ENCODE measurements around the gene MAFG. TPM values are rescaled to one million over a fixed set of nuclear protein-coding genes. Genes with fewer than 3 reads are reported as not detected.
"Not testable (repeated sequence)": the region's sequence is repeated elsewhere in the genome, so short reads cannot be mapped to it uniquely, and the experiment has no call there.

MAFG gene
- total and polyA plus RNA-seq, 9 of the 15 experiments (the other 6 are each of a cell fraction or from before 2014, with no cell fraction given): 1.1 to 58.1 (median 24.9) TPM

DNA sequence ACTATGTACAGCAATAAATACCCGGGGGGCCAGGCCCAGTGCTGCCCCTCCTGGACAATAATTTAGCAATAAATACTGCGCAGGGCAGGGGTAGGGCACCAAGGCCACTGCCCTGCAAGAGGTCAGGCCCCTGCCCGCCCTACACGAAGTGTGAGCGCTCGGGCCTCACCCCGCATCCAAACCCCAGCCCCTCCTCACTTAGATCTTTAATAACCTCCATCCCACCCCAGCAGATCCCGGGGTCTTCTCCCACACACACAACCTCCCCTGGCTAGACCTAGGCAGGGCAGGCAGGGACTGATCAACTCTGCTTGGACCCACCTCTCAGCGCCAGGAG is 9.2 kb downstream of the MAFG start:
- peak overlapping the region in 1 of 2 experiments; percentile 73; a peak in 1 of 4 replicates for H3K9ac ChIP-seq (ENCODE audit: insufficient read depth in 1 of 2, low read depth in 2 of 2, low read length in 2 of 2)
- CTCF ChIA-PET (ENCODE audit: low intra/inter-chr PET ratio); BruUV-seq (replicated peaks); H2AFZ ChIP-seq (ENCODE audit: low read depth, low read length); intact Hi-C loops (cut with micrococcal nuclease); H3K9me3 ChIP-seq (replicated peaks; ENCODE audit: control insufficient read depth, insufficient read depth, low read depth, low read length); in situ Hi-C loops (cut with MboI); H3K27ac ChIP-seq (ENCODE audit: extremely low read depth, low read depth, low read length); H3K9me1 ChIP-seq (ENCODE audit: control insufficient read depth, insufficient read depth, low read length); H3K27me3 ChIP-seq (ENCODE audit: control insufficient read depth in 2 of 2, insufficient read depth in 2 of 2, low read length in 2 of 2); DNase-seq (ENCODE audit: extremely low read depth in 1 of 4, low spot score in 3 of 4): not testable (repeated sequence)
- H3K4me2 ChIP-seq (ENCODE audit: insufficient read depth, low read length): peak overlapping the region; percentile 96
- TF ChIP-seq GABPA (tag; conservative IDR thresholded peaks at IDR 0.05; ENCODE audit: low read depth) (peak; percentile 2; the same call in 1 of the 2 replicates), POLR2B (IDR thresholded peaks at IDR 0.05; ENCODE audit: low read depth, partially characterized antibody) (peak; percentile 38), NRF1 (conservative IDR thresholded peaks at IDR 0.05 in 1 of 2, IDR thresholded peaks at IDR 0.05 in 1 of 2) (peak in 1 of 2 experiments; percentile 4; a peak in 2 of 4 replicates), SUPT5H (IDR thresholded peaks at IDR 0.05) (0 out of 2 replicates have a peak, but pooled peaks have one; percentile 57), POLR2AphosphoS2 (IDR thresholded peaks at IDR 0.05; ENCODE audit: low read length) (peak; percentile 32; the same call in 1 of the 2 replicates)
- POLR2A ChIA-PET: interaction anchor here (1.0 kb wide), 1 partner anchor 32 kb away, joined by 4 read pairs; no protein-coding TSS in a partner anchor
- H3K79me2 ChIP-seq (ENCODE audit: control insufficient read depth, insufficient read depth, low read length): peaks cover 74% of the 10 kb centered on the region
- WGBS (ENCODE audit: insufficient coverage, low coverage, missing lambda C conversion rate): 21% methylated on average over 8 of the region's 9 CpGs
- peaks cover 18% of the 10 kb centered on the region; the same call in 1 of the 2 replicates for H4K20me1 ChIP-seq (replicated peaks; ENCODE audit: control insufficient read depth, insufficient read depth, low read length)
- peaks cover 75% of the 10 kb centered on the region for H3K36me3 ChIP-seq (ENCODE audit: control insufficient read depth, insufficient read depth, low read length)
- ATAC-seq (peak; percentile 5), FAIRE-seq (peak; percentile 64)
- peaks cover 37 to 90% of the 10 kb centered on the region in 2 experiments for H3K4me1 ChIP-seq (replicated peaks in 1 of 2; ENCODE audit: control insufficient read depth in 2 of 2, insufficient read depth in 2 of 2, low read length in 2 of 2)
- H3K4me3 ChIP-seq: peak overlapping the region; percentile 91
